ENCODE results near the gene PDXK. TPM values are rescaled to one million over a fixed set of nuclear protein-coding genes. Genes with fewer than 3 reads are reported as not detected.

The PDXK gene
- total and polyA plus RNA-seq, 2 of the 13 experiments (the other 11 are each of a cell fraction or from before 2014, with no cell fraction given) = 114 to 184 TPM

DNA sequence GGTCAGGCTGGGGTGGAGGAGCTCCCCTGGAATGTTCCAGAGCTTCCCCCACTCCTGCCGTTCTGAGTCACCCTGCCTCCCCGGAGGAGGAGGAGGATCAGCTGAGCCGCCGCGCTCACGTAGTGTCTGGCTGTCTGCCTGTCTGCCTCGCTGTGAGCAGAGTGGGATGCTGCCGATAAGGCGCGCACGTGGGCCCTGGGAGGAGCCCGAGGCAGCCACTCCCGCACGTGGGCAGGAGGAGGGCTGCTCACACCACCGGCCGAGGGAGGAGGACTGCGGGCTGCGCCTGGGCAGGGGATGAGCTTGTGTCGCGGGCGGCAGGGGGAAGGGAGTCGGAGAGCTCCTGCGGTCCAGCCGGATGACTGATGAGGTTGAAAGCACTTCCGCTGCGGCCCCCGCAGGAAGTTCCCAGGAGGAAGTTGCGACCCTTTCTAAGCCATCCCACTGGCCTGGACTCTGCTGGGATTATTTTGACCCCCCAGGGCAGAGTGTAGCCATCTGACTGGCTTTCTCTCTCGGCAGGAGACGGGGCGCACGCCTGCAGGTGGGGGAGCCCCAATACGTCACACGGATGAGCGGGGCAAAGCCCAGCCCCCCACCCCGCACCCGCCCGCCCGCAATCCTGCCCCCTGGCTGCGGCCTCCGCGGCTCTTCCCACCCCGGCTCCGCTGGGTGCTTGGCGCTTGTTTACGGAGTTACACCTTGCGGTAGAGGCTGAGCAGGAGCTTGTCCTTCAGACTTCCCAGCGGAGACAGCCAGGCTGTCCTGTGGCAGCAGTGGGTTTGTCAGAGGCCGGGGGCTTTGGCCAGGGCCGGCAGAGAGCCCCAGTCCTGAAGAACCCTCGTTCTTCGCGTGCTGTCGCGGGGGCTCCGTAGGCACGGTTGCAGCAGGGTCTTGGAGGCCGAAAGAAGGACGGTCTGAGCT is 9.8 kb downstream of the PDXK start (continued):
- TF ChIP-seq ZNF446 (CRISPR knock-in tag; IDR thresholded peaks at IDR 0.05) (peak; percentile 85; the same call in 1 of the 2 replicates), ELF3 (CRISPR knock-in tag; IDR thresholded peaks at IDR 0.05) (peak; percentile 78), SOX5 (CRISPR knock-in tag; IDR thresholded peaks at IDR 0.05; ENCODE audit: borderline replicate concordance) (peak; percentile 73), FOXC1 (CRISPR knock-in tag; IDR thresholded peaks at IDR 0.05; ENCODE audit: borderline replicate concordance) (peak; percentile 93; the same call in 1 of the 2 replicates), ZNF260 (CRISPR knock-in tag; IDR thresholded peaks at IDR 0.05; ENCODE audit: borderline replicate concordance, low read depth) (no peak), POGZ (CRISPR knock-in tag; IDR thresholded peaks at IDR 0.05) (peak; percentile 77), ZNF317 (CRISPR knock-in tag; IDR thresholded peaks at IDR 0.05) (peak; percentile 89; the same call in 1 of the 2 replicates), NFE2 (CRISPR knock-in tag; IDR thresholded peaks at IDR 0.05) (no peak), ZNF354B (CRISPR knock-in tag; IDR thresholded peaks at IDR 0.05) (peak; percentile 88; the same call in 1 of the 2 replicates), NCOA2 (CRISPR knock-in tag; IDR thresholded peaks at IDR 0.05) (peak; percentile 64), ZNF788 (CRISPR knock-in tag; IDR thresholded peaks at IDR 0.05; ENCODE audit: borderline replicate concordance) (peak; percentile 88), MAFK (conservative IDR thresholded peaks at IDR 0.05 in 1 of 2, IDR thresholded peaks at IDR 0.05 in 1 of 2; ENCODE audit: low read length in 2 of 2) (no peak), ZNF589 (CRISPR knock-in tag; conservative IDR thresholded peaks at IDR 0.05) (0 out of 2 replicates have a peak, but pooled peaks have one; percentile 64), NFE2L1 (CRISPR knock-in tag; IDR thresholded peaks at IDR 0.05; ENCODE audit: borderline replicate concordance) (peak; percentile 70; the same call in 1 of the 2 replicates), ZMYM3 (CRISPR knock-in tag; IDR thresholded peaks at IDR 0.05) (peak; percentile 19; the same call in 1 of the 2 replicates), TOE1 (CRISPR knock-in tag; IDR thresholded peaks at IDR 0.05) (no peak), SMYD3 (CRISPR knock-in tag; IDR thresholded peaks at IDR 0.05) (no peak)
- TF ChIP-seq, protein P1, sequence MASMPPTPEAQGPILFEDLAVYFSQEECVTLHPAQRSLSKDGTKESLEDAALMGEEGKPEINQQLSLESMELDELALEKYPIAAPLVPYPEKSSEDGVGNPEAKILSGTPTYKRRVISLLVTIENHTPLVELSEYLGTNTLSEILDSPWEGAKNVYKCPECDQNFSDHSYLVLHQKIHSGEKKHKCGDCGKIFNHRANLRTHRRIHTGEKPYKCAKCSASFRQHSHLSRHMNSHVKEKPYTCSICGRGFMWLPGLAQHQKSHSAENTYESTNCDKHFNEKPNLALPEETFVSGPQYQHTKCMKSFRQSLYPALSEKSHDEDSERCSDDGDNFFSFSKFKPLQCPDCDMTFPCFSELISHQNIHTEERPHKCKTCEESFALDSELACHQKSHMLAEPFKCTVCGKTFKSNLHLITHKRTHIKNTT (CRISPR knock-in tag; IDR thresholded peaks at IDR 0.05) = no peak
- TF ChIP-seq, protein P2, sequence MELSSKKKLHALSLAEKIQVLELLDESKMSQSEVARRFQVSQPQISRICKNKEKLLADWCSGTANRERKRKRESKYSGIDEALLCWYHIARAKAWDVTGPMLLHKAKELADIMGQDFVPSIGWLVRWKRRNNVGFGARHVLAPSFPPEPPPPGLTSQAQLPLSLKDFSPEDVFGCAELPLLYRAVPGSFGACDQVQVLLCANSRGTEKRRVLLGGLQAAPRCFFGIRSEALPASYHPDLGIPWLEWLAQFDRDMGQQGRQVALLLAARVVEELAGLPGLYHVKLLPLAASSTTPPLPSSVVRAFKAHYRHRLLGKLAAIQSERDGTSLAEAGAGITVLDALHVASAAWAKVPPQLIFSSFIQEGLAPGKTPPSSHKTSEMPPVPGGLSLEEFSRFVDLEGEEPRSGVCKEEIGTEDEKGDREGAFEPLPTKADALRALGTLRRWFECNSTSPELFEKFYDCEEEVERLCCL (CRISPR knock-in tag; IDR thresholded peaks at IDR 0.05; ENCODE audit: borderline replicate concordance) = peak; percentile 77; the same call in 1 of the 2 replicates
- TF ChIP-seq, protein P3, sequence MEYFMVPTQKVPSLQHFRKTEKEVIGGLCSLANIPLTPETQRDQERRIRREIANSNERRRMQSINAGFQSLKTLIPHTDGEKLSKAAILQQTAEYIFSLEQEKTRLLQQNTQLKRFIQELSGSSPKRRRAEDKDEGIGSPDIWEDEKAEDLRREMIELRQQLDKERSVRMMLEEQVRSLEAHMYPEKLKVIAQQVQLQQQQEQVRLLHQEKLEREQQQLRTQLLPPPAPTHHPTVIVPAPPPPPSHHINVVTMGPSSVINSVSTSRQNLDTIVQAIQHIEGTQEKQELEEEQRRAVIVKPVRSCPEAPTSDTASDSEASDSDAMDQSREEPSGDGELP (IDR thresholded peaks at IDR 0.05; ENCODE audit: borderline replicate concordance, low read depth) = peak; percentile 97
- TF ChIP-seq, protein P4, sequence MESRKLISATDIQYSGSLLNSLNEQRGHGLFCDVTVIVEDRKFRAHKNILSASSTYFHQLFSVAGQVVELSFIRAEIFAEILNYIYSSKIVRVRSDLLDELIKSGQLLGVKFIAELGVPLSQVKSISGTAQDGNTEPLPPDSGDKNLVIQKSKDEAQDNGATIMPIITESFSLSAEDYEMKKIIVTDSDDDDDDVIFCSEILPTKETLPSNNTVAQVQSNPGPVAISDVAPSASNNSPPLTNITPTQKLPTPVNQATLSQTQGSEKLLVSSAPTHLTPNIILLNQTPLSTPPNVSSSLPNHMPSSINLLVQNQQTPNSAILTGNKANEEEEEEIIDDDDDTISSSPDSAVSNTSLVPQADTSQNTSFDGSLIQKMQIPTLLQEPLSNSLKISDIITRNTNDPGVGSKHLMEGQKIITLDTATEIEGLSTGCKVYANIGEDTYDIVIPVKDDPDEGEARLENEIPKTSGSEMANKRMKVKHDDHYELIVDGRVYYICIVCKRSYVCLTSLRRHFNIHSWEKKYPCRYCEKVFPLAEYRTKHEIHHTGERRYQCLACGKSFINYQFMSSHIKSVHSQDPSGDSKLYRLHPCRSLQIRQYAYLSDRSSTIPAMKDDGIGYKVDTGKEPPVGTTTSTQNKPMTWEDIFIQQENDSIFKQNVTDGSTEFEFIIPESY (CRISPR knock-in tag; IDR thresholded peaks at IDR 0.05) = peak; percentile 62
- TF ChIP-seq, protein P5, sequence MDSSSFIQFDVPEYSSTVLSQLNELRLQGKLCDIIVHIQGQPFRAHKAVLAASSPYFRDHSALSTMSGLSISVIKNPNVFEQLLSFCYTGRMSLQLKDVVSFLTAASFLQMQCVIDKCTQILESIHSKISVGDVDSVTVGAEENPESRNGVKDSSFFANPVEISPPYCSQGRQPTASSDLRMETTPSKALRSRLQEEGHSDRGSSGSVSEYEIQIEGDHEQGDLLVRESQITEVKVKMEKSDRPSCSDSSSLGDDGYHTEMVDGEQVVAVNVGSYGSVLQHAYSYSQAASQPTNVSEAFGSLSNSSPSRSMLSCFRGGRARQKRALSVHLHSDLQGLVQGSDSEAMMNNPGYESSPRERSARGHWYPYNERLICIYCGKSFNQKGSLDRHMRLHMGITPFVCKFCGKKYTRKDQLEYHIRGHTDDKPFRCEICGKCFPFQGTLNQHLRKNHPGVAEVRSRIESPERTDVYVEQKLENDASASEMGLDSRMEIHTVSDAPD (CRISPR knock-in tag; IDR thresholded peaks at IDR 0.05) = peak; percentile 61; the same call in 1 of the 2 replicates

Data from HepG2 (cell line).